DMS153 treated with DMSO at 0.1 percent for 48 hours (cell line): ENCODE measurements around the gene VWA7.
"Not testable (repeated sequence)": the region's sequence is repeated elsewhere in the genome, so short reads cannot be mapped to it uniquely, and the experiment has no call there.

Experiments used
- DNase-seq: peaks from one replicate; lab custom pipeline; 2025; ENCODE audit not compliant: unreplicated experiment; lab: John Stamatoyannopoulos, UW

The VWA7 gene

GRCh38 chr6:31776989-31777666 lies at the start of gene VWA7:
Gene VWA7, minus strand, starts transcription at chr6:31777328. Its CDS starts 549 bp downstream, at chr6:31776779.
- DNase-seq = peak; percentile 30

GRCh38 chr6:31826793-31827285 lies 49.7 kb upstream of the VWA7 start:
- no peak for DNase-seq

- no peak for DNase-seq
These were observed 48.4 kb upstream of the VWA7 start for GRCh38 chr6:31825553-31825952.

DNA sequence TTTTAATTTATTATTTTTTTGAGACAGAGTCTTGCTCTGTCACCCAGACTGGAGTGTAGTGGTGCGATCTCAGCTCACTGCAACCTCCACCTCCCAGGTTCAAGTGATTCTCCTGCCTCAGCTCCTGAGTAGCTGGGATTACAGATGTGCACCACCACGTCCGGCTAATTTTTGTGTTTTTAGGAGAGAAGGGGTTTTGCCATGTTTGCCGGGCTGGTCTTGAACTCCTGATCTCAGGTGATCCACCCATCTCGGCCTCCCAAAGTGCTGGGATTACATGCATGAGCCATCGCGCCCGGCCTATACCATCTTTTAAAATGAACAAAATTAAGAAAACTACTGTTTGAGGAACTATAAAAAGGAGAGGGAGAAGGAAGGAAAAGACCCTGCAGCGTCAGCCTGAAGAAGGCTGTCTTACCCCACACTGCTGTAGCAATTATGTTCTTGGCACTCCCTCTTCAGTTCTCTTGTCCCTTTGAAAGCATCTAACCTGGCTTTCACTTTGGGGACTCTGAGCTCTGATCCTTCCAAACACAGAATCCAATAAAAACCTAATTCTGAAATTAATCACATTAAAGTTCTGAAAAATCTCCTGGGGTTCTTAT lies 46.6 kb upstream of the VWA7 start:
- DNase-seq = not testable (repeated sequence)

- peak; percentile 42 for DNase-seq
These were observed 45.1 kb upstream of the VWA7 start for GRCh38 chr6:31822036-31822821.

DNA sequence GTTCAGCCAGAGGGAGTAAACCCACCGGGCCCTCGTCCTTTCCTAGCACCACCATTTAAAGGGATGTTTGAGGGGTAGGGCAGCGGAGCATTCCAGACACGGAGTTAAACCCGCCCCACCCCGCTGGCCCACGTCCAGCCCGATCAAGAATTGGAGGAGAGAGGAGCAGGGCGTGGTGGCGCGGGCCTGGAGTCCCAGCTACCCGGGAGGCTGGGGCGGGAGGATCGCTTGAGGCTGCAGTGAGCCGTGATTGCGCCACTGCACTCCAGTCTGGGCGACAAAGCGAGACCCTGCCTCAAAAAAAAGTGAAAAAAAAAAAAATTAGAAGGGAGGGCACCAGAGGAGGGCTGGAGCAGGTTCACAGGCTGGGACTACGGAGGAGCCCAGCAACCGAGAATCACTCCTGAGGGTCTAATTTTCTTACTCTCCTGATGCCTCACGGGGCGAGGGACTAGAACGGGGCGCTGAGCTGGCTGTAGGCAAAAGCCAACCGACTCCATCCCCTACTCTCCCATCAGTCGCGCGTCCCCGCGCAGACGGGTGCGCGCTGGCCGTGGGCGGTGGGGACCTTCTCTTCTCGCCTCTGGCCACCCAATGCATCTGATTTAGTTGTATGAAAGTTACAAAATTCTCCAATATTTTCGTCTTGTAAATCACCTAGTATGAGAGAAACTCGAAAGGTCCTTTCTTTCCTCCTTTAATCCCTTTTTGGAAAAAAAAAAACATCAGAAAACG lies 44.3 kb upstream of the VWA7 start:
- no peak for DNase-seq

DNA sequence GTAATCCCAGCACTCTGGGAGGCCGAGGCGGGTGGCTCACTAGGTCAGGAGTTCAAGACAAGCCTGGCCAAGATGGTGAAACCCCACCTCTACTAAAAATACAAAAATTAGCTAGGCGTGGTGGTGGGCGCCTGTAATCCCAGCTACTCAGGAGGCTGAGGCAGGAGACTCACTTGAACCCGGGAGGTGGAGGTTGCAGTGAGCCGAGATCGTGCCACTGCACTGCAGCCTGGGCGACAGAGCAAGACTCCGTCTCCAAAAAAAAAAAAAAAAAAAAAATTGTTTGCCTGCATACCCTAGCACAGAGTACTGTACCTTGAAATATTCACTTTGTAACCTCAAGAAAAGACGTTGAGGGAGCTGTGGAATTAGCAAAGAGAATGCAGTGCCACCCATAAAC lies 43.3 kb upstream of the VWA7 start:
- DNase-seq = not testable (repeated sequence)

- no peak for DNase-seq
These were observed 42.8 kb upstream of the VWA7 start for GRCh38 chr6:31819871-31820299.

DNA sequence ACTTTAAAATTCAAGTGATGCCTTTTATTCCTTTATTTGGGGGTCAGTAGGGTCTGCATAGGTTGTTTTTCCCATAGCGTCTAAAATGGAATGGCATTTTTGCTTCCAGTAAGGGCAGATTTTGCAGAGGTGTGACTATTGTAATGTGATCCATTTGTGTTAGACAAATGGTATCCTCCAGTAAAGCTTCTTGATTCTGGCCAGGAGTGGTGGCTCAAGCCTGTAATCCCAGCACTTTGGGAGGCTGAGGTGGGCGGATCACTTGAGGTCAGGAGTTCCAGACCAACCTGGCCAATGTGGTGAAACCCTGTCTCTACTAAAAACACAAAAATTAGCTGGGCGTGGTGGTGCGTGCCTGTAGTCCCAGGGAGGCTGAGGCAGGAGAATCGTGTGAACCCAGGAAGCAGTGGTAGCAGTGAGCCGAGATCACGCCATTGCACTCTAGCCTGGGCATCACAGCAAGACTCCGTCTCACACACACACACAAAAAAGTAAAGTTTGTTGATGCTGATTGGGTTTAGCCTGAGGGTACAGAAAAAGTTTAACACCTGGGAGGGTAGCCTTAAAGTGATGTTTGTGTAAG lies 40.9 kb upstream of the VWA7 start:
- DNase-seq = not testable (repeated sequence)

DNA sequence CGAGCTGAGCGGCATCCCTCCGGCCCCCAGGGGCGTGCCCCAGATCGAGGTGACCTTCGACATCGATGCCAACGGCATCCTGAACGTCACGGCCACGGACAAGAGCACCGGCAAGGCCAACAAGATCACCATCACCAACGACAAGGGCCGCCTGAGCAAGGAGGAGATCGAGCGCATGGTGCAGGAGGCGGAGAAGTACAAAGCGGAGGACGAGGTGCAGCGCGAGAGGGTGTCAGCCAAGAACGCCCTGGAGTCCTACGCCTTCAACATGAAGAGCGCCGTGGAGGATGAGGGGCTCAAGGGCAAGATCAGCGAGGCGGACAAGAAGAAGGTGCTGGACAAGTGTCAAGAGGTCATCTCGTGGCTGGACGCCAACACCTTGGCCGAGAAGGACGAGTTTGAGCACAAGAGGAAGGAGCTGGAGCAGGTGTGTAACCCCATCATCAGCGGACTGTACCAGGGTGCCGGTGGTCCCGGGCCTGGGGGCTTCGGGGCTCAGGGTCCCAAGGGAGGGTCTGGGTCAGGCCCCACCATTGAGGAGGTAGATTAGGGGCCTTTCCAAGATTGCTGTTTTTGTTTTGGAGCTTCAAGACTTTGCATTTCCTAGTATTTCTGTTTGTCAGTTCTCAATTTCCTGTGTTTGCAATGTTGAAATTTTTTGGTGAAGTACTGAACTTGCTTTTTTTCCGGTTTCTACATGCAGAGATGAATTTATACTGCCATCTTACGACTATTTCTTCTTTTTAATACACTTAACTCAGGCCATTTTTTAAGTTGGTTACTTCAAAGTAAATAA lies 40.2 kb upstream of the VWA7 start:
- not testable (repeated sequence) for DNase-seq

GRCh38 chr6:31815025-31815838 lies 38.1 kb upstream of the VWA7 start, which contains the start of the genes HSPA1A and HSPA1L:
Gene HSPA1A, plus strand, starts transcription at chr6:31815543. Its CDS starts 214 bp downstream, at chr6:31815757.
Gene HSPA1L, minus strand, starts transcription at chr6:31815283. Its CDS starts 3,311 bp downstream, at chr6:31811972.
- peak; percentile 89 for DNase-seq

GRCh38 chr6:31814677-31815024 lies 37.5 kb upstream of the VWA7 start:
- DNase-seq = peak; percentile 94

GRCh38 chr6:31813465-31813849 lies 36.3 kb upstream of the VWA7 start:
- DNase-seq = no peak

DNA sequence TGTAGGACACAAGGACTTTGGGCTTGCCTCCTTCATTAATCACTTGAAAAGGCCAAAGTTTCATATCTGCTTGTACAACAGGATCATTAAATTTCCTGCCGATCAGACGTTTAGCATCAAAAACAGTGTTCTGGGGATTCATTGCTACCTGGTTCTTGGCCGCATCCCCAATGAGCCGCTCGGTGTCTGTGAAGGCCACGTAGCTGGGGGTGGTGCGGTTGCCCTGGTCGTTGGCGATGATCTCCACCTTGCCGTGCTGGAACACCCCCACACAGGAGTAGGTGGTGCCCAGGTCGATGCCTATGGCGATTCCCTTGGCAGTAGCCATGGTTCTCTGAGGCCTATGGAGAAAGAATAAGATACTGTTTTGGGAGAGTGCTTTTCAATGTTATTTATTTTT lies 34.5 kb upstream of the VWA7 start:
- DNase-seq = no peak

- DNase-seq = not testable (repeated sequence)
These were observed 31.5 kb upstream of the VWA7 start for GRCh38 chr6:31808599-31808998.

GRCh38 chr6:31806470-31807272 lies 29.5 kb upstream of the VWA7 start, which contains the start of gene LSM2:
Gene LSM2, minus strand, starts transcription at chr6:31806966. Its CDS starts 209 bp downstream, at chr6:31806757.
- DNase-seq = peak; percentile 93

DNA sequence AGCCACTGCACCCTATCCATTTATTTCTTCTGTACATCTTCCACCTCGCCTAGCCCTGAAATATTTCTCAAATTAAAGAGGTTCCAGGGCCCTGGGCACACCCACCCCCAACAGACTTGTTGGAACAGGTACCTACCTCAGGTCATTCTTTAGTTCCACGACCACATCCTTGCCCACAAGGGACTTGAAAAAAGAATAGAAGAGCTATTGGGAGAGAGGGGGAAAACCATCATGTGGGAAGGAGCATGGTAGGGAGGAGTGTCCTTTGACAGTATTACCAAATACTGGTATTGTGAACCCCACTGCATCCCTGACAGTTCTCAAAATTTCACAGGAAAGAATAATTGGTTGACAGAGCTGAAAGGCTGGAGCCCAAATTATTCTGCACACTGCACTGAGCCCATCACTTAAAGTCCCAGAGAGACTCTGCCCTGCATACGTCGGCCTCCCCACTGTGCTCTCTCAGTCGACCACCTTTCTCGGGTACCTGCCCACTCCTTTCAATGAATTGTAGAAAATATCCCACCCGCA lies 28.9 kb upstream of the VWA7 start:
- DNase-seq = no peak
